ENCODE results near the gene RELL2. TPM values are rescaled to one million over a fixed set of nuclear protein-coding genes. Genes with fewer than 3 reads are reported as not detected.

RELL2 gene
- total RNA-seq, 1 experiment from 2014 or later, result 13.3 TPM

DNA sequence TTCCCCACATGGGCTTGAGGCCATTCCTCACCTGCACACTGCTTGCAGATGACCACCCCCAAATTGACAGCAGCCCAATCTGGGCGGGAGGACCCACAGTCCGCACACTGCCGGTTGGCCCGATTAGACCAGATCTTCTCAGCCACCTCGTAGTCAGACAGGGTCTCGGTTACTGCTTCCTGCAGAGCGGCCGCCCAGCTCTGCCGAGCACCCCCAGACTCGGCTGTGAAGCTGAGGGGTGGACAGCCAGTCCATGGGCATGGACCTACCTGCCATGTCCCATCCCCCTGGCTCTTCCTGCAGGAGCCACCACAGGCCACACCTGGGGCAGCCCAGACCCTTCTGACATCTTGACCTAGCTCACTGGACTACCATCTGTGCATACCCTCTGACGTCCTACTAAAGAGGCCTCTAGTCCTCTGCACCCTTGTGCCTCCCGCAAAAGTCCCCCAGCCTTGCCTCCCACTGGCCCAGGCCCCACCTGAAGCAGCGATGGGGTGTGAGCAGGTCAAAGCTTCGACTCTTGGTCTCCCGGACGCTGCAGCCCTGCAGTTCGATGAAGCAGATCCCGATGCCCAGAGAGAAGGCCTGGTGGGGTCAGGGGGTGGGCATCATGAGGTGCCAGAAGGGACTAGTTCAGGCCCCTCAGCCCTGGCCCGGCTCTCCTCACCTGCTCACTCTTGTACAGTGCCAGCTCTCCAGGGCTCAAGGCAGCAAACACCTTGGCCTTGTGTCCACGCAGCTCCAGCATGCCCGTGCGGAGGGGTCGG lies 35.5 kb downstream of the RELL2 start:
- no peak for DNase-seq (ENCODE audit: low read depth, low spot score)
- no peak overlapping the region for H3K27ac ChIP-seq (ENCODE audit: low read length)
- TF ChIP-seq POLR2AphosphoS5 (IDR thresholded peaks at IDR 0.05; ENCODE audit: low read depth, low read length) (no peak), TCF7L2 (IDR thresholded peaks at IDR 0.05; ENCODE audit: low read depth, low read length) (no peak), SIN3A (IDR thresholded peaks at IDR 0.05; ENCODE audit: borderline replicate concordance, insufficient read depth, low read depth, low read length) (no peak)
- TF ChIP-seq, protein P1, sequence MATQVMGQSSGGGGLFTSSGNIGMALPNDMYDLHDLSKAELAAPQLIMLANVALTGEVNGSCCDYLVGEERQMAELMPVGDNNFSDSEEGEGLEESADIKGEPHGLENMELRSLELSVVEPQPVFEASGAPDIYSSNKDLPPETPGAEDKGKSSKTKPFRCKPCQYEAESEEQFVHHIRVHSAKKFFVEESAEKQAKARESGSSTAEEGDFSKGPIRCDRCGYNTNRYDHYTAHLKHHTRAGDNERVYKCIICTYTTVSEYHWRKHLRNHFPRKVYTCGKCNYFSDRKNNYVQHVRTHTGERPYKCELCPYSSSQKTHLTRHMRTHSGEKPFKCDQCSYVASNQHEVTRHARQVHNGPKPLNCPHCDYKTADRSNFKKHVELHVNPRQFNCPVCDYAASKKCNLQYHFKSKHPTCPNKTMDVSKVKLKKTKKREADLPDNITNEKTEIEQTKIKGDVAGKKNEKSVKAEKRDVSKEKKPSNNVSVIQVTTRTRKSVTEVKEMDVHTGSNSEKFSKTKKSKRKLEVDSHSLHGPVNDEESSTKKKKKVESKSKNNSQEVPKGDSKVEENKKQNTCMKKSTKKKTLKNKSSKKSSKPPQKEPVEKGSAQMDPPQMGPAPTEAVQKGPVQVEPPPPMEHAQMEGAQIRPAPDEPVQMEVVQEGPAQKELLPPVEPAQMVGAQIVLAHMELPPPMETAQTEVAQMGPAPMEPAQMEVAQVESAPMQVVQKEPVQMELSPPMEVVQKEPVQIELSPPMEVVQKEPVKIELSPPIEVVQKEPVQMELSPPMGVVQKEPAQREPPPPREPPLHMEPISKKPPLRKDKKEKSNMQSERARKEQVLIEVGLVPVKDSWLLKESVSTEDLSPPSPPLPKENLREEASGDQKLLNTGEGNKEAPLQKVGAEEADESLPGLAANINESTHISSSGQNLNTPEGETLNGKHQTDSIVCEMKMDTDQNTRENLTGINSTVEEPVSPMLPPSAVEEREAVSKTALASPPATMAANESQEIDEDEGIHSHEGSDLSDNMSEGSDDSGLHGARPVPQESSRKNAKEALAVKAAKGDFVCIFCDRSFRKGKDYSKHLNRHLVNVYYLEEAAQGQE (IDR thresholded peaks at IDR 0.05; ENCODE audit: insufficient read depth in 1 of 2, low read depth in 2 of 2, low read length in 1 of 2), result no peak
- TF ChIP-seq, protein P2, sequence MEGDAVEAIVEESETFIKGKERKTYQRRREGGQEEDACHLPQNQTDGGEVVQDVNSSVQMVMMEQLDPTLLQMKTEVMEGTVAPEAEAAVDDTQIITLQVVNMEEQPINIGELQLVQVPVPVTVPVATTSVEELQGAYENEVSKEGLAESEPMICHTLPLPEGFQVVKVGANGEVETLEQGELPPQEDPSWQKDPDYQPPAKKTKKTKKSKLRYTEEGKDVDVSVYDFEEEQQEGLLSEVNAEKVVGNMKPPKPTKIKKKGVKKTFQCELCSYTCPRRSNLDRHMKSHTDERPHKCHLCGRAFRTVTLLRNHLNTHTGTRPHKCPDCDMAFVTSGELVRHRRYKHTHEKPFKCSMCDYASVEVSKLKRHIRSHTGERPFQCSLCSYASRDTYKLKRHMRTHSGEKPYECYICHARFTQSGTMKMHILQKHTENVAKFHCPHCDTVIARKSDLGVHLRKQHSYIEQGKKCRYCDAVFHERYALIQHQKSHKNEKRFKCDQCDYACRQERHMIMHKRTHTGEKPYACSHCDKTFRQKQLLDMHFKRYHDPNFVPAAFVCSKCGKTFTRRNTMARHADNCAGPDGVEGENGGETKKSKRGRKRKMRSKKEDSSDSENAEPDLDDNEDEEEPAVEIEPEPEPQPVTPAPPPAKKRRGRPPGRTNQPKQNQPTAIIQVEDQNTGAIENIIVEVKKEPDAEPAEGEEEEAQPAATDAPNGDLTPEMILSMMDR (IDR thresholded peaks at IDR 0.05), result no peak
- H3K4me3 ChIP-seq (ENCODE audit: low read depth in 2 of 2, low read length in 2 of 2), result no peak overlapping the region
- no peaks in the 10 kb centered on the region for H3K27me3 ChIP-seq (ENCODE audit: control insufficient read depth, insufficient read depth, low read length)
- intact Hi-C loops (cut with micrococcal nuclease; ENCODE audit: unreplicated experiment), result no loop called here
- in situ Hi-C loops (cut with HindIII; ENCODE audit: low pct_unique_long_range_greater_than_20kb, low sequenced_read_pairs), result no loop called here
- BruUV-seq (replicated peaks), result no TSS peak
- no peaks in the 10 kb centered on the region for H3K36me3 ChIP-seq (ENCODE audit: control insufficient read depth, insufficient read depth, low read length)
- POLR2A ChIA-PET, result interaction anchor here (0.6 kb wide), 2 partner anchors 10 to 15 kb away, joined by 3 to 4 read pairs; partner anchors contain the start of gene ARAP3
- no peaks in the 10 kb centered on the region for H3K4me1 ChIP-seq (ENCODE audit: control insufficient read depth, insufficient read depth, low read length)
- CTCF ChIA-PET, result interaction anchor here (0.7 kb wide), 1 partner anchor 206 kb away, joined by 3 read pairs; no protein-coding TSS in a partner anchor
- no peaks in the 10 kb centered on the region for H3K9me3 ChIP-seq (ENCODE audit: control insufficient read depth, insufficient read depth, low read depth, low read length)
- ATAC-seq, result no peak

DNA sequence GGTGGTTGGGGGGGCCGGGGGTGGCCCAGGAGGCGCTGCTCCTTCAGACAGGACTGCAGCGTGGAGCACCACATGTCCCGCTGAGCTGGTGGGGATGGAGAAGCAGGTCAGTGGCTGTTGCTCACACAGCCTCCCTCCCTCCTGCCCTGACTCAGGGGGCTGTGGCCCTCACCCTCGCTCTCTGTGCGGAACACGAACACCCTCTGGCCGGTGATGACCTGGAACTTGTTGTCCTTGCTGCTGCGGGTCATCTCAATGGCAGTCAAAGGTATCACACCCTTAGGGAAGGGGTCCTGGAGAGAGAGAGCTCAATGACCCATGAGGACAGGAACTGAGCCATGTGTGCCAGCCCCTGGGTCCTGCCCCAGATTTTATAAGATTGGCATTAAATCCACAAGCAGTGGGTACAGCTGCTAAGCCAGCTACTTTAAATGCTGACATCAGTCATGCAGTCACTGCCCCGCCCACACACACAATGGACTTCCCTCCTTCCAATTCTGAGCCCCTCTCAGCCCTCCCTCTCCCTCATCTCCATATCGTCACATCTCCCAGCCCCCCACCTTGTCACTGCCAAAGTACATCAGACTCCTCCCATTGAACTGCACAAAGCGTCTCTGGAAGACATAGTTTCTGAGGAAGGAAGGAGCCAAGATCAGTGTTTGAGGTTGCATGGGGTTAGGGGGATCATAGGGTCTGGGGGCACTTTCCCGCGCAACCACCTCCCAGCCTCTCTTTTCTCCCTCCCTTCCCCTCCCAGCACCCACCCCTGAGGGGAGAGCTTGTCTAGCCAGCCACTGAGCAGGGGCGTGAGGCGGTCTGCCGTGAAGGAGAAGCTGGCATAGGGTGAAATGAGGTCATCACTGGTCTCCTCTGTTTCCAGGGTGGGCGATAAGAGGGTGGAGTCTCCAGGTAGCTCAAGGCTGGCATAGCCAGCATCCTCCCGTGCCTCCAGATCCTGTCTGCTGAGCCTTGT lies 36.3 kb downstream of the RELL2 start:
- in situ Hi-C loops (cut with HindIII; ENCODE audit: low pct_unique_long_range_greater_than_20kb, low sequenced_read_pairs), result no loop called here
- H3K36me3 ChIP-seq (ENCODE audit: control insufficient read depth, insufficient read depth, low read length), result no peaks in the 10 kb centered on the region
- no peak overlapping the region for H3K27ac ChIP-seq (ENCODE audit: low read length)
- no peaks in the 10 kb centered on the region for H3K4me1 ChIP-seq (ENCODE audit: control insufficient read depth, insufficient read depth, low read length)
- no peak overlapping the region for H3K4me3 ChIP-seq (ENCODE audit: low read depth in 2 of 2, low read length in 2 of 2)
- CTCF ChIA-PET, result interaction anchor here (0.5 to 0.7 kb wide), 2 partner anchors 205 to 217 kb away, joined by 3 to 10 read pairs; no protein-coding TSS in a partner anchor
- no peak for TF ChIP-seq POLR2AphosphoS5 (IDR thresholded peaks at IDR 0.05; ENCODE audit: low read depth, low read length)
- TF ChIP-seq, protein P1 (IDR thresholded peaks at IDR 0.05; ENCODE audit: insufficient read depth in 1 of 2, low read depth in 2 of 2, low read length in 1 of 2), result no peak
- TF ChIP-seq, protein P2 (IDR thresholded peaks at IDR 0.05), result no peak
- TF ChIP-seq TCF7L2 (IDR thresholded peaks at IDR 0.05; ENCODE audit: low read depth, low read length), result no peak
- TF ChIP-seq SIN3A (IDR thresholded peaks at IDR 0.05; ENCODE audit: borderline replicate concordance, insufficient read depth, low read depth, low read length), result no peak
- no peaks in the 10 kb centered on the region for H3K27me3 ChIP-seq (ENCODE audit: control insufficient read depth, insufficient read depth, low read length)
- intact Hi-C loops (cut with micrococcal nuclease; ENCODE audit: unreplicated experiment), result no loop called here
- no peaks in the 10 kb centered on the region for H3K9me3 ChIP-seq (ENCODE audit: control insufficient read depth, insufficient read depth, low read depth, low read length)
- ATAC-seq, result no peak
- DNase-seq (ENCODE audit: low read depth, low spot score), result no peak
- POLR2A ChIA-PET, result no interaction called here
- BruUV-seq (replicated peaks), result no TSS peak
